ENCODE measurements around the gene FAM135A. TPM values are rescaled to one million over a fixed set of nuclear protein-coding genes. Genes with fewer than 3 reads are reported as not detected.

Gene FAM135A
- total and polyA plus RNA-seq, 2 donors from 2014 or later = 8.5 to 48.4 TPM

GRCh38 chr6:70538376-70538775, 125.1 kb downstream of the FAM135A start:
- no peak for DNase-seq
- Histone ChIP-seq H3K4me1 (ENCODE audit: control insufficient read depth in 2 of 3, insufficient read depth in 2 of 3, low read depth in 1 of 3, low read length in 3 of 3) (no peaks in the 10 kb centered on the region), H3K4me3 (ENCODE audit: low read length in 3 of 3) (no peak overlapping the region), H3K9me3 (ENCODE audit: control insufficient read depth in 2 of 3, insufficient read depth in 1 of 3, low read length in 3 of 3) (no peaks in the 10 kb centered on the region), H3K36me3 (ENCODE audit: control insufficient read depth in 2 of 3, insufficient read depth in 3 of 3, low read length in 3 of 3) (peaks cover 0 to 2% (median 0%) of the 10 kb centered on the region in 3 donors), H3K9ac (ENCODE audit: low read length in 3 of 3) (no peak overlapping the region), H3K27ac (ENCODE audit: low read depth in 2 of 2, low read length in 2 of 2) (no peak overlapping the region), H3K27me3 (ENCODE audit: control insufficient read depth, insufficient read depth, low read length) (no peaks in the 10 kb centered on the region)
- FAIRE-seq = no peak
- no peak for TF ChIP-seq CTCF (IDR thresholded peaks at IDR 0.05; ENCODE audit: borderline replicate concordance, extremely low read depth, insufficient read depth)
- intact Hi-C loops (cut with DNase I) = no loop called here

DNA sequence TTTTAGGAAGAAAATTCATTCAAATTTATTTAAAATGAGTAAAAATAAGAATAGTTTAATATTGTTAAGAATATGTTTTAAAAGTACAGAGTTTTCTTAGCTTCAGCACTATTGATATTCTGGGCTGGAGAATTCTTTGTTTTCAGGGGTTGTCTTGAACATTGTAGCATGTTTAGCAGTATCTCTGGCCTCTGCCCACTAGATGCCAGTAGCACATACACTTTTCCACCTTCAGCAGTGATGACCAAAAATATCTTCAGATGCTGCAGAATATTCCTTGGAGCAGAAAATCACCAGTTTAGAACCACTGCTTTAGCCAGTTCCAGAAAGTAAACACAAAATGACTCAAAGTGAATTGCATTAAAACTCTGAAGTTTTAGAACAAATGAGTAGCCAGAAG, 134.0 kb downstream of the FAM135A start:
- FAIRE-seq = no peak
- H3K9me3 ChIP-seq (ENCODE audit: control insufficient read depth in 2 of 3, insufficient read depth in 1 of 3, low read length in 3 of 3) = no peaks in the 10 kb centered on the region
- H3K36me3 ChIP-seq (ENCODE audit: control insufficient read depth in 2 of 3, insufficient read depth in 3 of 3, low read length in 3 of 3) = no peaks in the 10 kb centered on the region
- intact Hi-C loops (cut with DNase I) = no loop called here
- no peak overlapping the region for H3K4me3 ChIP-seq (ENCODE audit: low read length in 3 of 3)
- no peak overlapping the region for H3K9ac ChIP-seq (ENCODE audit: low read length in 3 of 3)
- no peak overlapping the region for H3K27ac ChIP-seq (ENCODE audit: low read depth in 2 of 2, low read length in 2 of 2)
- no peaks in the 10 kb centered on the region for H3K4me1 ChIP-seq (ENCODE audit: control insufficient read depth in 2 of 3, insufficient read depth in 2 of 3, low read depth in 1 of 3, low read length in 3 of 3)
- H3K27me3 ChIP-seq (ENCODE audit: control insufficient read depth, insufficient read depth, low read length) = no peaks in the 10 kb centered on the region
- DNase-seq = peak in 2 of 5 donors; percentile 25 to 38
- TF ChIP-seq CTCF (IDR thresholded peaks at IDR 0.05; ENCODE audit: borderline replicate concordance, extremely low read depth, insufficient read depth) = peak; percentile 20

GRCh38 chr6:70547905-70548304, 134.6 kb downstream of the FAM135A start:
- intact Hi-C loops (cut with DNase I) = no loop called here
- Histone ChIP-seq H3K4me3 (ENCODE audit: low read length in 3 of 3) (no peak overlapping the region), H3K36me3 (ENCODE audit: control insufficient read depth in 2 of 3, insufficient read depth in 3 of 3, low read length in 3 of 3) (no peaks in the 10 kb centered on the region), H3K27ac (ENCODE audit: low read depth in 2 of 2, low read length in 2 of 2) (no peak overlapping the region), H3K9ac (ENCODE audit: low read length in 3 of 3) (no peak overlapping the region), H3K4me1 (ENCODE audit: control insufficient read depth in 2 of 3, insufficient read depth in 2 of 3, low read depth in 1 of 3, low read length in 3 of 3) (no peaks in the 10 kb centered on the region), H3K9me3 (ENCODE audit: control insufficient read depth in 2 of 3, insufficient read depth in 1 of 3, low read length in 3 of 3) (no peaks in the 10 kb centered on the region), H3K27me3 (ENCODE audit: control insufficient read depth, insufficient read depth, low read length) (no peaks in the 10 kb centered on the region)
- no peak for TF ChIP-seq CTCF (IDR thresholded peaks at IDR 0.05; ENCODE audit: borderline replicate concordance, extremely low read depth, insufficient read depth)
- DNase-seq (no peak), FAIRE-seq (no peak)

DNA sequence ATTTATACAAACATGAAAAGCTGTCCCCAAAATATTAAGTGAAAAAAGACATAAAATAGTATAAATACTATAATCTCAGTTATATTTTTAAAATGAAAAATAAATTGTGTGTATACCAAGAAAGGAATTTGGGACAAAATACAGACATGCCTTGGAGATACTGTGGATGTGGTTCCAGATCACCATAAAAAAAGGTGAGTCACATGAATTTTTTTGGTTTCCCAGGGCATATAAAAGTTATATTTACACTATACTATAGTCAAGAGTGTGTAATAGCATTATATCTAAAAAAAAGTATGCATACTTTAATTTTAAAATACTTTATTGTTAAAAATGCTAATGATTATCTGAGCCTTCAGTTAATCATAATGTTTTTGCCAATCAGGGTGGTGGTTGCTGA, 136.0 kb downstream of the FAM135A start:
- H3K4me3 ChIP-seq (ENCODE audit: low read length in 3 of 3) = no peak overlapping the region
- no peak overlapping the region for H3K9ac ChIP-seq (ENCODE audit: low read length in 3 of 3)
- no peak for FAIRE-seq
- H3K9me3 ChIP-seq (ENCODE audit: control insufficient read depth in 2 of 3, insufficient read depth in 1 of 3, low read length in 3 of 3) = no peaks in the 10 kb centered on the region
- intact Hi-C loops (cut with DNase I) = no loop called here
- H3K4me1 ChIP-seq (ENCODE audit: control insufficient read depth in 2 of 3, insufficient read depth in 2 of 3, low read depth in 1 of 3, low read length in 3 of 3) = no peaks in the 10 kb centered on the region
- H3K36me3 ChIP-seq (ENCODE audit: control insufficient read depth in 2 of 3, insufficient read depth in 3 of 3, low read length in 3 of 3) = no peaks in the 10 kb centered on the region
- no peak for DNase-seq
- TF ChIP-seq CTCF (IDR thresholded peaks at IDR 0.05; ENCODE audit: borderline replicate concordance, extremely low read depth, insufficient read depth) = no peak
- H3K27me3 ChIP-seq (ENCODE audit: control insufficient read depth, insufficient read depth, low read length) = no peaks in the 10 kb centered on the region
- no peak overlapping the region for H3K27ac ChIP-seq (ENCODE audit: low read depth in 2 of 2, low read length in 2 of 2)
